ENCODE measurements around the gene HIRIP3. TPM values are rescaled to one million over a fixed set of nuclear protein-coding genes. Genes with fewer than 3 reads are reported as not detected.
"Not testable (repeated sequence)": the region's sequence is repeated elsewhere in the genome, so short reads cannot be mapped to it uniquely, and the experiment has no call there.

HIRIP3 gene
- total RNA-seq, 1 donor from 2014 or later: 7.1 TPM

DNA sequence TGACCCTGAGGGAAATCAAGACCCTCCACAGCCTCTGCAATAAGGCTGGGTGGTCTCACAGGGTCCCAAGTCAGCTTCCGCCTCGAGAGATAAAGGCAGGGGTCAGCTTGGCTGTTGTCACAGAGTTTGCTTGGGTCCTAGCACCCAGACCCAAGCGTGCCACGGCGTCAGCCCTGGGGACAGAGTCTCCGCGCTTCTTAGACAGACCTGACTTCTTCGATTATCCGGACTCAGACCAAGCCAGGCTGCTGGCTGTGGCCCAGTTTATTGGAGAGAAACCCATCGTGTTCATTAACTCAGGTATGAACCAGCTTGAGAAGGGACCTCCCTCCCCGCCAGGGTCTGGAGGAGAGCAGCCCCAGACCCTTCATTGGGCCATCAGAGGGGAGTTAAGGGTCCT lies 28.2 kb upstream of the HIRIP3 start:
- no peak for DNase-seq (ENCODE audit: extremely low spot score in 2 of 2)
- intact Hi-C loops (cut with DNase I): no loop called here

DNA sequence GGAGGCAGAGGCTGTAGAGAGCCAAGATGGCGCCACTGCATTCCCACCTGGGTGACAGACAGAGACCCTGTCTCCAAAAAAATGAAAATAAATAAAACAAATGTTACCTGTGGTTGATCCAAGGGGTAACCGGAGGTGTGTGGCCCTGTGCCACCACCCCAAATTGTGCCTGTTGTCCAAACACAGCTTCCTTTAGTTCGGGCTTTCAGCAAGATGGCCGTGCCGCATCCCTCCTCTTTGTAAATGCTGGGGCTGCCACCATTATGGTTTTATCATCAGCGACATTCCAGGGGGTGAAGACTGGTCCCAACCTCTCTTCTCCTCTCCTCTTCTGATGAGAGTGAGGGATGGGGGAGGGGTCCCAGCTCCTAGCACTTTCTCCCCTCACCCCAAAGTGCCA lies 27.5 kb upstream of the HIRIP3 start, which contains the start of gene C16orf92:
C16orf92 (plus strand) TSS at position 312 of the 400 bp plus-strand sequence. CDS start 143 bp downstream, outside the sequence.
- Histone ChIP-seq H3K9me3 (no peaks in the 10 kb centered on the region), H3K27me3 (no peaks in the 10 kb centered on the region), H3K36me3 (no peaks in the 10 kb centered on the region), H3K4me1 (peaks cover 11% of the 10 kb centered on the region), H3K4me3 (no peak within 1 kb of the TSS), H3K27ac (no peak within 1 kb of the TSS)
- DNase-seq (ENCODE audit: extremely low spot score in 2 of 2): no peak
- TF ChIP-seq POLR2A (IDR thresholded peaks at IDR 0.05) (no peak), POLR2AphosphoS5 (IDR thresholded peaks at IDR 0.05; ENCODE audit: insufficient read depth in 1 of 2, low read depth in 1 of 2) (no peak)
- TF ChIP-seq, protein P1, sequence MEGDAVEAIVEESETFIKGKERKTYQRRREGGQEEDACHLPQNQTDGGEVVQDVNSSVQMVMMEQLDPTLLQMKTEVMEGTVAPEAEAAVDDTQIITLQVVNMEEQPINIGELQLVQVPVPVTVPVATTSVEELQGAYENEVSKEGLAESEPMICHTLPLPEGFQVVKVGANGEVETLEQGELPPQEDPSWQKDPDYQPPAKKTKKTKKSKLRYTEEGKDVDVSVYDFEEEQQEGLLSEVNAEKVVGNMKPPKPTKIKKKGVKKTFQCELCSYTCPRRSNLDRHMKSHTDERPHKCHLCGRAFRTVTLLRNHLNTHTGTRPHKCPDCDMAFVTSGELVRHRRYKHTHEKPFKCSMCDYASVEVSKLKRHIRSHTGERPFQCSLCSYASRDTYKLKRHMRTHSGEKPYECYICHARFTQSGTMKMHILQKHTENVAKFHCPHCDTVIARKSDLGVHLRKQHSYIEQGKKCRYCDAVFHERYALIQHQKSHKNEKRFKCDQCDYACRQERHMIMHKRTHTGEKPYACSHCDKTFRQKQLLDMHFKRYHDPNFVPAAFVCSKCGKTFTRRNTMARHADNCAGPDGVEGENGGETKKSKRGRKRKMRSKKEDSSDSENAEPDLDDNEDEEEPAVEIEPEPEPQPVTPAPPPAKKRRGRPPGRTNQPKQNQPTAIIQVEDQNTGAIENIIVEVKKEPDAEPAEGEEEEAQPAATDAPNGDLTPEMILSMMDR (IDR thresholded peaks at IDR 0.05): no peak
- intact Hi-C loops (cut with DNase I): no loop called here

More for the DNA sequence above, 28.2 kb upstream of the HIRIP3 start:
- Histone ChIP-seq H3K4me1 (peaks cover 11% of the 10 kb centered on the region), H3K36me3 (no peaks in the 10 kb centered on the region), H3K9me3 (no peaks in the 10 kb centered on the region), H3K27ac (no peak overlapping the region), H3K27me3 (no peaks in the 10 kb centered on the region), H3K4me3 (no peak overlapping the region)
- TF ChIP-seq POLR2AphosphoS5 (IDR thresholded peaks at IDR 0.05; ENCODE audit: insufficient read depth in 1 of 2, low read depth in 1 of 2) (no peak), POLR2A (IDR thresholded peaks at IDR 0.05) (no peak)
- TF ChIP-seq, protein P1 (IDR thresholded peaks at IDR 0.05): no peak

DNA sequence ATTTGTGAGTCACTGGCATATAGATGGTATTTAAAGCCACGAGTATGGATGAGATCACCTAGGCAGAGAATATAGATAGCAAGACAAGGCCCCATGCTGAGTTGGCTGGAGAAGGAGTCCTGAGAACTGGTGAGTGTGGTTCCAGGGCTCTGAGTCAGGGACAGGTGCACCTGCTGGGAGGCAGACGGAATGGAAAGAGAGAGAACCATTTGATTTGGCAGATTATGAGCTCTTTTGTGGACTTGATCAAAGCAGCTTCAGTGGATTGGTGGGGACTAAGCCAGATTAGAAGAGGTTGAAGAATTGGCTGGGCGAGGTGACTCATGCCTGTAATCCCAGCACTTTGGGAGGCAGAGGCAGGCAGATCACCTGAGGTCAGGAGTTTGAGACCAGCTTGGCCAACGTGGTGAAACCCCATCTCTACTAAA lies 23.3 kb upstream of the HIRIP3 start:
- Histone ChIP-seq H3K4me3 (no peak overlapping the region), H3K4me1 (peaks cover 11% of the 10 kb centered on the region), H3K27me3 (no peaks in the 10 kb centered on the region), H3K27ac (no peak overlapping the region), H3K36me3 (no peaks in the 10 kb centered on the region), H3K9me3 (no peaks in the 10 kb centered on the region)
- DNase-seq (ENCODE audit: extremely low spot score in 2 of 2): no peak
- intact Hi-C loops (cut with DNase I): no loop called here
- TF ChIP-seq, protein P1 (IDR thresholded peaks at IDR 0.05): no peak

DNA sequence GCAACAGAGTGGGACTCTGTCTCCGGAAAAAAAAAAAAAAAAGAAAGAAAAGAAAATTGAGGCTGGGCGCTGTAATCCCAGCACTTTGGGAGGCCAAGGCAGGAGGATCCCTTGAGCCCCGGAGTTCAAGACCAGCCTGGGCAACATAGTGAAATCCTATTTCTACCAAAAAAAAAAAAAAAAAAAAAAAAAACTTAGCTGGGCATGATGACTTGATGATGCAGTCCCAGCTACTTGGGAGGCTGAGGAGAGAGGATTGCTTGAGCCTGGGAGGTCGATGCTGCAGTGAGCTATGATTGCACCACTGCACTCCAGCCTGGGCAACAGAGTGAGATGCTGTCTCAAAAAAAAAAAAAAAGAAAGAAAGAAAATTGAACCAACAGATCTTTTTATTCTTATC lies 22.5 kb upstream of the HIRIP3 start:
- H3K36me3 ChIP-seq; H3K9me3 ChIP-seq; intact Hi-C loops (cut with DNase I); H3K27ac ChIP-seq; H3K4me3 ChIP-seq; DNase-seq (ENCODE audit: extremely low spot score in 2 of 2); H3K27me3 ChIP-seq: not testable (repeated sequence)
- H3K4me1 ChIP-seq: peaks cover 11% of the 10 kb centered on the region

DNA sequence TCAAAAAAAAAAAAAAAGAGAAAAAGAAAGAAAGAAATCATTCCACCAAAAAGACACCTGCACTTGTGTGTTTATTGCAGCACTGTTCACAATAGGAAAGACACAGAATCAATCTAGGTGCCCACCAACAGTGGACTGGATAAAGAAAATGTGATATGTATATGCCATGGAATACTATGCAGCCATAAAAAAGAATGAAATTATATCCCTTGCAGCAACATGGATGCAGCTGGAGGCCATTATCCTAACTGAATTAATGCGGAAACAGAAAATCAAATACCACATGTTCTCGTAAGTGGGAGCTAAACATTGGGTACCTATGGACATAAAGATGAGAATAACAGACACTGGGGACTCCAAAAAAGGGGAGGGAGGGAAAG lies 21.9 kb upstream of the HIRIP3 start:
- intact Hi-C loops (cut with DNase I): no loop called here
- DNase-seq (ENCODE audit: extremely low spot score in 2 of 2): no peak

More for the DNA sequence above, 21.9 kb upstream of the HIRIP3 start:
- Histone ChIP-seq H3K4me1 (peaks cover 11% of the 10 kb centered on the region), H3K36me3 (no peaks in the 10 kb centered on the region), H3K9me3 (no peaks in the 10 kb centered on the region), H3K4me3 (no peak overlapping the region), H3K27ac (no peak overlapping the region), H3K27me3 (no peaks in the 10 kb centered on the region)
- TF ChIP-seq POLR2A (IDR thresholded peaks at IDR 0.05): no peak
- no peak for TF ChIP-seq POLR2AphosphoS5 (IDR thresholded peaks at IDR 0.05; ENCODE audit: insufficient read depth in 1 of 2, low read depth in 1 of 2)
- TF ChIP-seq, protein P1 (IDR thresholded peaks at IDR 0.05): no peak
